K562 (cell line): ENCODE measurements around the gene SMARCD2. TPM values are rescaled to one million over a fixed set of nuclear protein-coding genes. Genes with fewer than 3 reads are reported as not detected.

Experiments
- ZC3H11A ChIP-seq: IDR thresholded peaks from 2 replicates; pipeline ENCODE4 v1.6.1; 2012; ENCODE audit warnings: low read depth, low read length, improper control_type of control experiment
- ZNF79 ChIP-seq: fragments of 250-450 bp; sonication (Bioruptor Pico); IDR thresholded peaks from 2 replicates; pipeline ENCODE4 v1.4.0; 2020; ENCODE audit warnings: low read depth, mild to moderate bottlenecking, moderate library complexity
- polyA plus RNA-seq, 8 experiments: library from polyadenylated mRNA; depleted of rRNA in 4 of 8; stranded (reverse) in 5 of 8; unstranded in 3 of 8; fragments of >200 nt; fragmentation: Nextera tagmentation in 2 of 8; fragmentation: Illumina TruSeq in 1 of 8; extraction: Ambion mirVana in 2 of 8; extraction: Trizol in 1 of 8; gene quantifications; 2 replicates each; pipeline versions ENCODE4 v1.2.1 to v1.2.3, GENCODE V29; 2011 to 2014; ENCODE audit warnings: inconsistent platforms in 1 of 8, missing spikeins in 1 of 8
- total RNA-seq, 7 experiments: library from RNA; depleted of rRNA in 6 of 7; stranded (reverse); fragments of >200 nt in 6 of 7; fragmentation: Illumina TruSeq in 2 of 7; extraction: Trizol in 2 of 7; gene quantifications; 2 replicates each; pipeline versions ENCODE4 v1.2.1 to v1.2.3, GENCODE V29; 2011 to 2021; ENCODE audit warnings: low replicate concordance in 1 of 7
- TF ChIP-seq, protein P1 (sequence below): fragments of 450-650 bp; IDR thresholded peaks from 2 replicates; pipeline ENCODE4 v1.6.1; 2016; ENCODE audit warnings: mild to moderate bottlenecking, moderate library complexity
- TF ChIP-seq, protein P2 (sequence below), 2 experiments: fragments of 450-650 bp; IDR thresholded peaks; 2 replicates each; pipeline ENCODE4 v1.6.1; 2016; ENCODE audit warnings: mild to moderate bottlenecking in 2 of 2, borderline replicate concordance in 1 of 2, low read depth in 1 of 2, moderate library complexity in 1 of 2

SMARCD2 gene
- total and polyA plus RNA-seq, 9 of the 15 experiments (the other 6 are each of a cell fraction or from before 2014, with no cell fraction given) = 1.7 to 114 (median 90.3) TPM

DNA sequence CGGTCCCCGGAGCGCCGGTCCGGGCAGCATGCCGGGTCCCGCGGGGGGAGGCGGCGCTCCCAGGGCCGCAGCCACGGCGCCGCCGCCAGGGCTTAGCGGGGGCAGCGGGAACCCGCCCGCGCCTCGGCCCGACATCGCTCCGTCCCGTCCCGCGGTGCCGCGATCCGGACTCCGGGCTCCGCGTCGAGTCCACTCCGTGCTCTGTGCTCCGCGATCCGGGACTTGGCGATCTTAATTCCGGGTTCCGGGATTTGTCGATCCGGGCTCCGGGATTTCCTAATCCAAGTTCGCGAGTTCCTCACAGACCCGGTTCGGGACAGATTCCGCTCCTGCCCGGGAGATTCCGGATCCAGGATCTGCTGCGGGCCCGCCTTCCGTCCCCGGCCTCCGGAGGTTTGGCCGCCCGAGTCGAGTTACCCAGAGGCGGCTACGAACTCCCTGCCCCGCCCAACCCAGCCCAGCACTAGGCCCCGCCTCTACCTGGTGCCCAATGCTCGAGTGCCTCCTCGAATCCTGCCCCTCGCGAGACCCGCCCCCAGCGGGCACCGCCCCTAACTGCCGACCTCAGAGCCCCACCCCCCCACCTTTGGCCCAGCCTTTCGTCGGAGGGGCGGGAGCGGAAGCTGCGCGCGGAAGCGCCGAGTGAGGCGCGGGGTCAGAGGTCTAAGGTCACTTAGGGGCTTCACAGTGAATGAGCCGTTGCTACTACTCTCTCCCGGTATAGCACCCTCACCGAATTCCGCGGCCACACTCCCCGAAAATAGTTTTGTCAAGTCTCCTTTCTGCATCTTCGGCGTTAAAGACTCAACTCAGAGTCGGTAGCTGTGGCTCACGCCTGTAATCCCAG is at the start of gene SMARCD2 (continued):
- TF ChIP-seq, protein P1, sequence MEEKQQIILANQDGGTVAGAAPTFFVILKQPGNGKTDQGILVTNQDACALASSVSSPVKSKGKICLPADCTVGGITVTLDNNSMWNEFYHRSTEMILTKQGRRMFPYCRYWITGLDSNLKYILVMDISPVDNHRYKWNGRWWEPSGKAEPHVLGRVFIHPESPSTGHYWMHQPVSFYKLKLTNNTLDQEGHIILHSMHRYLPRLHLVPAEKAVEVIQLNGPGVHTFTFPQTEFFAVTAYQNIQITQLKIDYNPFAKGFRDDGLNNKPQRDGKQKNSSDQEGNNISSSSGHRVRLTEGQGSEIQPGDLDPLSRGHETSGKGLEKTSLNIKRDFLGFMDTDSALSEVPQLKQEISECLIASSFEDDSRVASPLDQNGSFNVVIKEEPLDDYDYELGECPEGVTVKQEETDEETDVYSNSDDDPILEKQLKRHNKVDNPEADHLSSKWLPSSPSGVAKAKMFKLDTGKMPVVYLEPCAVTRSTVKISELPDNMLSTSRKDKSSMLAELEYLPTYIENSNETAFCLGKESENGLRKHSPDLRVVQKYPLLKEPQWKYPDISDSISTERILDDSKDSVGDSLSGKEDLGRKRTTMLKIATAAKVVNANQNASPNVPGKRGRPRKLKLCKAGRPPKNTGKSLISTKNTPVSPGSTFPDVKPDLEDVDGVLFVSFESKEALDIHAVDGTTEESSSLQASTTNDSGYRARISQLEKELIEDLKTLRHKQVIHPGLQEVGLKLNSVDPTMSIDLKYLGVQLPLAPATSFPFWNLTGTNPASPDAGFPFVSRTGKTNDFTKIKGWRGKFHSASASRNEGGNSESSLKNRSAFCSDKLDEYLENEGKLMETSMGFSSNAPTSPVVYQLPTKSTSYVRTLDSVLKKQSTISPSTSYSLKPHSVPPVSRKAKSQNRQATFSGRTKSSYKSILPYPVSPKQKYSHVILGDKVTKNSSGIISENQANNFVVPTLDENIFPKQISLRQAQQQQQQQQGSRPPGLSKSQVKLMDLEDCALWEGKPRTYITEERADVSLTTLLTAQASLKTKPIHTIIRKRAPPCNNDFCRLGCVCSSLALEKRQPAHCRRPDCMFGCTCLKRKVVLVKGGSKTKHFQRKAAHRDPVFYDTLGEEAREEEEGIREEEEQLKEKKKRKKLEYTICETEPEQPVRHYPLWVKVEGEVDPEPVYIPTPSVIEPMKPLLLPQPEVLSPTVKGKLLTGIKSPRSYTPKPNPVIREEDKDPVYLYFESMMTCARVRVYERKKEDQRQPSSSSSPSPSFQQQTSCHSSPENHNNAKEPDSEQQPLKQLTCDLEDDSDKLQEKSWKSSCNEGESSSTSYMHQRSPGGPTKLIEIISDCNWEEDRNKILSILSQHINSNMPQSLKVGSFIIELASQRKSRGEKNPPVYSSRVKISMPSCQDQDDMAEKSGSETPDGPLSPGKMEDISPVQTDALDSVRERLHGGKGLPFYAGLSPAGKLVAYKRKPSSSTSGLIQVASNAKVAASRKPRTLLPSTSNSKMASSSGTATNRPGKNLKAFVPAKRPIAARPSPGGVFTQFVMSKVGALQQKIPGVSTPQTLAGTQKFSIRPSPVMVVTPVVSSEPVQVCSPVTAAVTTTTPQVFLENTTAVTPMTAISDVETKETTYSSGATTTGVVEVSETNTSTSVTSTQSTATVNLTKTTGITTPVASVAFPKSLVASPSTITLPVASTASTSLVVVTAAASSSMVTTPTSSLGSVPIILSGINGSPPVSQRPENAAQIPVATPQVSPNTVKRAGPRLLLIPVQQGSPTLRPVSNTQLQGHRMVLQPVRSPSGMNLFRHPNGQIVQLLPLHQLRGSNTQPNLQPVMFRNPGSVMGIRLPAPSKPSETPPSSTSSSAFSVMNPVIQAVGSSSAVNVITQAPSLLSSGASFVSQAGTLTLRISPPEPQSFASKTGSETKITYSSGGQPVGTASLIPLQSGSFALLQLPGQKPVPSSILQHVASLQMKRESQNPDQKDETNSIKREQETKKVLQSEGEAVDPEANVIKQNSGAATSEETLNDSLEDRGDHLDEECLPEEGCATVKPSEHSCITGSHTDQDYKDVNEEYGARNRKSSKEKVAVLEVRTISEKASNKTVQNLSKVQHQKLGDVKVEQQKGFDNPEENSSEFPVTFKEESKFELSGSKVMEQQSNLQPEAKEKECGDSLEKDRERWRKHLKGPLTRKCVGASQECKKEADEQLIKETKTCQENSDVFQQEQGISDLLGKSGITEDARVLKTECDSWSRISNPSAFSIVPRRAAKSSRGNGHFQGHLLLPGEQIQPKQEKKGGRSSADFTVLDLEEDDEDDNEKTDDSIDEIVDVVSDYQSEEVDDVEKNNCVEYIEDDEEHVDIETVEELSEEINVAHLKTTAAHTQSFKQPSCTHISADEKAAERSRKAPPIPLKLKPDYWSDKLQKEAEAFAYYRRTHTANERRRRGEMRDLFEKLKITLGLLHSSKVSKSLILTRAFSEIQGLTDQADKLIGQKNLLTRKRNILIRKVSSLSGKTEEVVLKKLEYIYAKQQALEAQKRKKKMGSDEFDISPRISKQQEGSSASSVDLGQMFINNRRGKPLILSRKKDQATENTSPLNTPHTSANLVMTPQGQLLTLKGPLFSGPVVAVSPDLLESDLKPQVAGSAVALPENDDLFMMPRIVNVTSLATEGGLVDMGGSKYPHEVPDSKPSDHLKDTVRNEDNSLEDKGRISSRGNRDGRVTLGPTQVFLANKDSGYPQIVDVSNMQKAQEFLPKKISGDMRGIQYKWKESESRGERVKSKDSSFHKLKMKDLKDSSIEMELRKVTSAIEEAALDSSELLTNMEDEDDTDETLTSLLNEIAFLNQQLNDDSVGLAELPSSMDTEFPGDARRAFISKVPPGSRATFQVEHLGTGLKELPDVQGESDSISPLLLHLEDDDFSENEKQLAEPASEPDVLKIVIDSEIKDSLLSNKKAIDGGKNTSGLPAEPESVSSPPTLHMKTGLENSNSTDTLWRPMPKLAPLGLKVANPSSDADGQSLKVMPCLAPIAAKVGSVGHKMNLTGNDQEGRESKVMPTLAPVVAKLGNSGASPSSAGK = no peak; the same call in 1 of the 2 replicates
- TF ChIP-seq, protein P2, sequence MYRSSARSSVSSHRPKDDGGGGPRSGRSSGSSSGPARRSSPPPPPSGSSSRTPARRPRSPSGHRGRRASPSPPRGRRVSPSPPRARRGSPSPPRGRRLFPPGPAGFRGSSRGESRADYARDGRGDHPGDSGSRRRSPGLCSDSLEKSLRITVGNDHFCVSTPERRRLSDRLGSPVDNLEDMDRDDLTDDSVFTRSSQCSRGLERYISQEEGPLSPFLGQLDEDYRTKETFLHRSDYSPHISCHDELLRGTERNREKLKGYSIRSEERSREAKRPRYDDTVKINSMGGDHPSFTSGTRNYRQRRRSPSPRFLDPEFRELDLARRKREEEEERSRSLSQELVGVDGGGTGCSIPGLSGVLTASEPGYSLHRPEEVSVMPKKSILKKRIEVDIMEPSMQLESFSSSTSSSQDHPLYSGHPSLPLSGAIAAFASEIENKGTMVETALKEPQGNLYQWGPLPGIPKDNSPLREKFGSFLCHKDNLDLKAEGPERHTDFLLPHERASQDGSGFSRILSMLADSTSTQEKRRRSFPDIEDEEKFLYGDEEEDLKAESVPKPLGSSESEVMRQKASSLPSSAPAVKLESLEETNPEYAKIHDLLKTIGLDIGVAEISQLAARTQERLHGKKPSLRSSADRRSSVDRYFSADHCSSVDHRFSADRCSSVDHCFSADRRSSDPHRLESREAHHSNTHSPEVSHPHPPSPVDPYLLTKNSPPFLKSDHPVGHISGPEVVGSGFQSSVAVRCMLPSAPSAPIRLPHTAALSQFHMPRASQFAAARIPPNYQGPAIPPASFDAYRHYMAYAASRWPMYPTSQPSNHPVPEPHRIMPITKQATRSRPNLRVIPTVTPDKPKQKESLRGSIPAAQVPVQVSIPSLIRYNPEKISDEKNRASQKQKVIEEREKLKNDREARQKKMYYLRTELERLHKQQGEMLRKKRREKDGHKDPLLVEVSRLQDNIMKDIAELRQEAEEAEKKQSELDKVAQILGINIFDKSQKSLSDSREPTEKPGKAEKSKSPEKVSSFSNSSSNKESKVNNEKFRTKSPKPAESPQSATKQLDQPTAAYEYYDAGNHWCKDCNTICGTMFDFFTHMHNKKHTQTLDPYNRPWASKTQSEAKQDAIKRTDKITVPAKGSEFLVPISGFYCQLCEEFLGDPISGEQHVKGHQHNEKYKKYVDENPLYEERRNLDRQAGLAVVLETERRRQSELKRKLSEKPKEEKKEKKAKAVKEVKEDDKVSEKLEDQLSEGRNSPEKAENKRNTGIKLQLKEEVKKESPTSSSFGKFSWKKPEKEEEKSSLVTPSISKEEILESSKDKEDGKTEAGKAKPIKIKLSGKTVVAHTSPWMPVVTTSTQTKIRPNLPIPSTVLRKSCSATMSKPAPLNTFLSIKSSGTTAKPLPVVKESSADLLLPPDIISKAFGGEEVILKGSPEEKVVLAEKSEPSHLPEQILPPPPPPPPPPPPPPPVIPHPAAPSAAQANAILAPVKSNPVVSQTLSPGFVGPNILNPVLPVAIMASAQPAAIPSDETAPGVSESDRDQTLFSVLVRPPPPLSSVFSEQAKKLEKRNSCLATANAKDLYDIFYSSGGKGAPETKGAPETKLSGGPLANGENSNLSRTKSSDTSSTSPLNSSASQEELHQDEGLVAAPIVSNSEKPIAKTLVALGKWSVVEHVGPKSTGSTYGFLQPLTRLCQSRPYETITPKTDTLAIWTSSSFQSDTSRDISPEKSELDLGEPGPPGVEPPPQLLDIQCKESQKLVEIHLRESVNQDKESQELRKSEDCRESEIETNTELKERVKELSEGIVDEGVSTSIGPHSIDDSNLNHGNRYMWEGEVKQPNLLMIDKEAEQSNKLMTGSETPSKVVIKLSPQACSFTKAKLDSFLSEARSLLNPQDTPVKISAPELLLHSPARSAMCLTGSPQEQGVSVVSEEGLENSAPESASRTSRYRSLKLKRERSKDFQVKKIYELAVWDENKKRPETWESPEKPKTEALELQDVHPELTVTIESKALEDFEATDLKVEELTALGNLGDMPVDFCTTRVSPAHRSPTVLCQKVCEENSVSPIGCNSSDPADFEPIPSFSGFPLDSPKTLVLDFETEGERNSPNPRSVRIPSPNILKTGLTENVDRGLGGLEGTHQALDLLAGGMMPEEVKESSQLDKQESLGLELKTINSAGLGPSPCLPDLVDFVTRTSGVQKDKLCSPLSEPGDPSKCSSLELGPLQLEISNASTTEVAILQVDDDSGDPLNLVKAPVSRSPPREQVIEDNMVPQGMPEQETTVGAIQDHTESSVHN (IDR thresholded peaks at IDR 0.05; ENCODE audit: borderline replicate concordance in 1 of 2, low read depth in 1 of 2) = no peak
- TF ChIP-seq ZNF79 (CRISPR knock-in tag) (peak; percentile 58; the same call in 1 of the 2 replicates), ZC3H11A (no peak)
